HG02870 (cell line): ENCODE data around the gene SLC35F3.

ENCODE experiments used
- ATAC-seq: cut with Tn5 transposase; IDR thresholded peaks from one replicate; pipeline ENCODE4 v1.9.1; 2021; ENCODE audit warnings: mild to moderate bottlenecking, moderate library complexity; ENCODE audit not compliant: unreplicated experiment

The SLC35F3 gene

GRCh38 chr1:233909195-233909594 is 4.7 kb downstream of the SLC35F3 start:
- ATAC-seq: no peak

- ATAC-seq: no peak
Observed at GRCh38 chr1:233912447-233912846, 8.0 kb downstream of the SLC35F3 start.

GRCh38 chr1:233912909-233913308 is 8.4 kb downstream of the SLC35F3 start:
- no peak for ATAC-seq

- no peak for ATAC-seq
Observed at GRCh38 chr1:233916706-233917105, 12.2 kb downstream of the SLC35F3 start.

GRCh38 chr1:233919786-233920185 is 15.3 kb downstream of the SLC35F3 start:
- no peak for ATAC-seq

GRCh38 chr1:233928123-233928522 is 23.6 kb downstream of the SLC35F3 start:
- ATAC-seq: no peak

GRCh38 chr1:233933339-233933738 is 28.9 kb downstream of the SLC35F3 start:
- no peak for ATAC-seq

GRCh38 chr1:233935297-233935868 is 30.9 kb downstream of the SLC35F3 start:
- no peak for ATAC-seq

GRCh38 chr1:233936422-233936821 is 31.9 kb downstream of the SLC35F3 start:
- ATAC-seq: no peak

GRCh38 chr1:233936842-233937241 is 32.4 kb downstream of the SLC35F3 start:
- ATAC-seq: no peak

- no peak for ATAC-seq
Observed at GRCh38 chr1:233938476-233938875, 34.0 kb downstream of the SLC35F3 start.

- no peak for ATAC-seq
Observed at GRCh38 chr1:233939451-233939850, 35.0 kb downstream of the SLC35F3 start.

GRCh38 chr1:233940908-233941307 is 36.4 kb downstream of the SLC35F3 start:
- no peak for ATAC-seq

GRCh38 chr1:233944601-233945000 is 40.1 kb downstream of the SLC35F3 start:
- ATAC-seq: no peak

GRCh38 chr1:233945573-233945972 is 41.1 kb downstream of the SLC35F3 start:
- ATAC-seq: no peak

- ATAC-seq: no peak
Observed at GRCh38 chr1:233945979-233946378, 41.5 kb downstream of the SLC35F3 start.

GRCh38 chr1:233946724-233947123 is 42.2 kb downstream of the SLC35F3 start:
- ATAC-seq: no peak

- no peak for ATAC-seq
Observed at GRCh38 chr1:233951804-233952203, 47.3 kb downstream of the SLC35F3 start.

GRCh38 chr1:233957691-233958090 is 53.2 kb downstream of the SLC35F3 start:
- no peak for ATAC-seq

- no peak for ATAC-seq
Observed at GRCh38 chr1:233959102-233959501, 54.6 kb downstream of the SLC35F3 start.

- ATAC-seq: no peak
Observed at GRCh38 chr1:233959971-233960370, 55.5 kb downstream of the SLC35F3 start.

- ATAC-seq: no peak
Observed at GRCh38 chr1:233960386-233960785, 55.9 kb downstream of the SLC35F3 start.

GRCh38 chr1:233962878-233963277 is 58.4 kb downstream of the SLC35F3 start:
- ATAC-seq: no peak
